HG02588 (cell line): Measurements from ENCODE around the gene EREG.

Source experiments
- ATAC-seq: cut with Tn5 transposase; IDR thresholded peaks from one replicate; pipeline ENCODE4 v1.9.1; 2021; ENCODE audit warnings: mild to moderate bottlenecking, moderate library complexity; ENCODE audit not compliant: unreplicated experiment

EREG gene

DNA sequence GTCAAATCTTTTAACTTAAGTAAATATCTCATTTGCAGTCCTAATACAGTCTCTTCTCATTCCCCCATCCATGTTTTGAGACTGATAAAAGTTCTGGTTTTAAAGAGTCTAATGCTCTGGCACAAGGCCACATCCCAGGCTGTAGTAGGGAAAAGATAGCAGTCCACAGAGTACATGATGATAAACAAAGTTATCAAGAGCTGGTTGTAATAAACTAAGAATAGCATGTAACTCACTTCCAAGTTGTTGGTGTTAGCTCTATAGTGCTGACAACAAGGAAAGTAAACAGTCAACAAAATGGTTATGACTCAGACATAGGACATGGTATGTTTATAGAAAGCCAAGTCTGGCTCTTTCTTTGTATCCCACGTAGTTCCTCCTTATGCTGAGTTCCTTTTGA lies 58.2 kb downstream of the EREG start:
- ATAC-seq = no peak

DNA sequence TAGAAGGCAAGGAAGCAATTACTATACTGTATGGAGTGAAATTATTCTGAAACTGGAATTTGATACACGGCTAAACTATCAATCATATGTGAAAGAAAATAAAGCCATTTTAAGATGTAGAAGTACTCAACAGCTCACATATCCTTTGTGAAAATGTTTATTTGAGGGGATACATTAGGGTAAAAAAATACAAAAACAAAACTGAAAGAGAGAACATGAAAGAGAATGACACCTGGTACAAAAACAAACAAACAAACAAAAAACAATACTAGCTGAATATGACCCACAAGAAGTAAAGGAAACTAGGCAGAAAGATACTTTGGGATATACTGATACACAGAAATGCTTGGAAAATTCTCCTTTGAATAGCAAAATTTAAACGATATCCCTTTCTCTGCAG lies 59.2 kb downstream of the EREG start:
- no peak for ATAC-seq

DNA sequence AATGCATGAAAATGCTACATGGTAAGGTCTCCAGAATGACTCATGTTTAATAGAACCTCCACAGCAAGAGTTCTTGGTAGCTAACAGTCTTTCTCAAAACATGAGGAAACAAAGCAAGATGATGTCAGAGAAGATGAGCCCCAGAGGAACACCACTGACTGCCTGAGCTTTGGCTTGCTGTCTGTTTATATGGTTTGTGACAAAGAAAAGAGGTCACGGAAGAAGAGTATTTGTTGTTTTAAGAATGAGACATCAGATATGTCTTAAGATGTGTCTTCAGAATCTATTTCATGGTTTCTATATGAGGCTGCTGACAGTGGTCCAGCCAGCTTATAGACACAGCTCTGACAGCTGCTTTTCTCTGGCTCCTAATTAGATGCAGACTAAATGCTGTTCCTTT lies 61.2 kb downstream of the EREG start:
- no peak for ATAC-seq

DNA sequence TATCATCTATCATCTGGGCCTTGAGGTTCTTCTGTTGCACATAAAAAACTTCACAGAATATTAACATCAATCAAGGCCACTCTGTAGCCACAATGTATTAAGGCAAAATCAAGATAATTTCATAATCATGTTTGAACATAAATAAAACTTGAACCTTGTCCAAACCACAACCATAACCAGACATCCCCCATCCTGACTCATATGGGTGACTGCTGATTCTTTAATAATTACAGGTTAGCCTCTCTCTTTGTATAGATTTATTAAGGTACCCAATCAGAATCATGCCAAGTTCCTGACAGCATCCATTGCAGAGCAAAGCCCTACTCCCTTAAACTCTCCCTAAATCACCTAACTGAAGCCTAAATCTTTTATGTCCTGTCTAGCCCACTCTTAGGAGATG lies 63.3 kb downstream of the EREG start:
- ATAC-seq = no peak

DNA sequence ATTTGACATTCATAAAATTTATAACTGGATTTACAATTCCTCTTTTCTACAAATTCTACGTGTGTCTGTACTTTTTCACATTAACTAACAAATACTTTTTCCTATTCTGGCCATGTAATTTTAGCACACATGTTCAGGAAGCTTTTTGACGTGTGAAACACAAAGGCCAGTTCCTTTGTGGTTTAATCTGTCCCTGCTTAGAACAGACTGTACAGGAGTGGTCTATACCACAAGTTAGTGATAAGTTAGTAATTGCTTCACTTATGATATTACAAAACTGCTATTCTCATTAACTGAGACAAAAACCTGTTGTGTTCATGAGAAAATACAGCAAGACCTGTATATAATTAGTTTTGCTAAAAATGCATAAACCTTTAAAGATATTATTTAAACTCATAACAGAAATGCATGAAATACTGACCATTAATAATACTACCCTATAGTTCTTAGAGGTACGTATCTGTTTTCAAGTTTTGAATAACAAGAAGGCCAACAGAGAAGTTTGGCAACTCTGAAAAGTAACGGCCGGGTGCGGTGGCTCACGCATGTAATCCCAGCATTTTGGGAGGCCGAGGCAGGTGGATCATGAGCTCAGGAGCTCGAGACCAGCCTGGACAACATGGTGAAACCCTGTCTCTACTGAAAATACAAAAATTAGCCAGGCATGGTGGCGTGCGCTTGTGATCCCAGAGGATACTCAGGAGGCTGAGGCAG lies 66.3 kb downstream of the EREG start:
- peak; percentile 65 for ATAC-seq

DNA sequence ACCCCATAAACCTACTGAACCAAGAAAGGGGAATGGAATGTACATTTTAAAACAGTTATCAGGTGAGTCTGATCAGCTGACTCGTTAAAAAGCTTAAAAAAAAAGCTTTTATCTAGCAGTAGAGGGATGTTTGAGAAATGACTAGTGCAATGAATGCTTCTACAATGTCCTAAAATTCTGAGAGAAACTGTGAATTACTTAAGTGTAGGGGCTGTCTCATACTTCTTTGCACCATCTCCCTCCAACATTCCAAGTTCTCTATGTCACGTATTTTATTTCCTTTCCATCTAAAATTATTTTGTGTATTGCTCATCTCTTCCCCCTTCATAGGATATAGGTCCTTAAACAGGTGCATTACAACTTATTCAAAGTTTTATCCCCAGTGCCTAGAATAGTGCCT lies 68.1 kb downstream of the EREG start:
- no peak for ATAC-seq

DNA sequence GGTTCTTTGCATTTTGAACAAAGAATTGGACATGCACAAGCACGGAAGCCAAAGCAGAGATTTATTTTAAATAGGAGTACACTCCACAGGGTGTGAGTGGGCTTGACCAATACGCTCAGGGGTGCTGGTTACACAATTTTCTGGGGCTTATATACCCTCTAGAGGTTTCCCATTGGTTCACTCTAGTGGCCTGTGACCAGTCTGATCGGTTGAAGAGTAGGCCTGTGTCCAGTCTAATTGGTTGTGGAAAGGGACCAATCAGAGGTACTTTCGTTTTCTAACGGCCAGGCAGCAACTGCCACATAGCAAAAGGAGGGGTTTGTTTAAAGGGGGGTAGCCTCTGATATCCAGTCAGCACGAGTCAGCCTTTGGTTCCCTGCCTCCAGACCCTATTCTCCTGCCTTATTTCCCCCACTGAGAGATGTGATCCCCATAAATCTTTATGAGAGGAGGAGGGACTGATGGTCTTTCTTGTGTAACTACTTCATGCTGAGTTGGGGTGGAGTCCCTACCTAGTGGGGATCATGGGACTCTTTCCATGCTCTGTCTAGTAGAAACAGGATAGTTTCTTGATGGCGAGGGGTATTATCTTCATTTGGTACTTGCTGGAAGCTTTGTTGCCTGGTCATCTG lies 68.7 kb downstream of the EREG start:
- ATAC-seq = no peak

DNA sequence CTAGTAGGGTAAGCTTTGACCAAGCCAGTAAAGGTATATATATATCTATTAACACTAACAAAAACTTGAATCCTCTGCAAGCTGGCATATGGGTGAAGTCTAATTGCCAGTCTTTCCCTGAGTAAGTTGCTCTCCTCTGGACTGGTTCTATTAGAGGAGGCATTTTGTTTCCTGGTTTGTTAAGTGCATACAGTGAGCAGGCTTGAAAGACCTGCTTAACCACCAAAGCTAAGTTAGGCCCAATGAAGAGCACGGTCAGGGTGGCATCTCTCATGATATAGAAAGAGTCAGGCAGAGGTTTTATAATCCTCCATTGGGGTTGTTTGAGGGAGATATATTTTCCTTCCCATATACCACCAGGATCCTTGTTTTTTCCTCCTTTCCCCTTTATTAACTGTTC lies 70.4 kb downstream of the EREG start:
- ATAC-seq = no peak

DNA sequence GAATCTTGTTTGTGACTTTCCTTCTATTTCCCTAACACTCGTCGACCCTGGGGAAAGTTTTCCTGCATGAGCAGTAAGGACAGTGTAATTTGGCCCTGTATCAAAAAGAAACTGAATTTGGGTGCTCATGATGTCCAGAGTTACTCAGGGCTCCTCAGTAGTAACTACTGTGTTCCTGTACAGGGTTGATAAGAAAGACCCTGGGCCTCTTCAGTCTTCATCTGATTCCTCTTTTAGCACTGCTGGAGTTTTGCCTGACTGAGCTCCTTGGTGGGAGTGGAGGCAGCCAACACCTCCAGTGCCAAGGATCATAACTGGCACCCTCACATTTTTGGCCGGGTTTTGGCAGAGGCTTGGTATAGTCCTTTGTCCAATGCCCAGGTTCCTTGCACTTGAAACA lies 72.9 kb downstream of the EREG start:
- ATAC-seq = no peak
